ENCODE results near the gene SEL1L3.

The SEL1L3 gene

DNA sequence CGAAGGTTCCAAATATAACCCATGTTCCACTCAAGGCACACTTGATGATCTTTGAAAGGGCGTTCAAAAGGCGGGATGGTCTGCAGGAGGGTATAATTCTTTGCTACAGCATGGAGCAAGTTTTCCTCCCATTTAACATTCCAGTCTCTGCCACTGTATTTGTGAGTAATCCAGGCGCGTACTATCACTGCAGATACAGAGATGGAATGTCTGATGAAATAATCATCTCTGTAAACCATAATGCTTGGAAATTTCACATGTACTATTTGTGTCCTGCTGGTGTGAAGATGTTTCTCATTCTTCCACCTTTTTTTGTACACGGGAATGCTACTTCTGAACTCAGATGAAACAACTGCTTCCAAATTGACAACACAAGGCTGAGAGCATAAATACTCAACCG is 15.5 kb downstream of the SEL1L3 start:
- peak; percentile 63 for DNase-seq (ENCODE audit: low read depth)

GRCh38 chr4:25845841-25846653 is 16.7 kb downstream of the SEL1L3 start:
- DNase-seq (ENCODE audit: low read depth): no peak

- no peak for DNase-seq (ENCODE audit: low read depth)
These were observed 17.7 kb downstream of the SEL1L3 start for GRCh38 chr4:25844961-25845712.

DNA sequence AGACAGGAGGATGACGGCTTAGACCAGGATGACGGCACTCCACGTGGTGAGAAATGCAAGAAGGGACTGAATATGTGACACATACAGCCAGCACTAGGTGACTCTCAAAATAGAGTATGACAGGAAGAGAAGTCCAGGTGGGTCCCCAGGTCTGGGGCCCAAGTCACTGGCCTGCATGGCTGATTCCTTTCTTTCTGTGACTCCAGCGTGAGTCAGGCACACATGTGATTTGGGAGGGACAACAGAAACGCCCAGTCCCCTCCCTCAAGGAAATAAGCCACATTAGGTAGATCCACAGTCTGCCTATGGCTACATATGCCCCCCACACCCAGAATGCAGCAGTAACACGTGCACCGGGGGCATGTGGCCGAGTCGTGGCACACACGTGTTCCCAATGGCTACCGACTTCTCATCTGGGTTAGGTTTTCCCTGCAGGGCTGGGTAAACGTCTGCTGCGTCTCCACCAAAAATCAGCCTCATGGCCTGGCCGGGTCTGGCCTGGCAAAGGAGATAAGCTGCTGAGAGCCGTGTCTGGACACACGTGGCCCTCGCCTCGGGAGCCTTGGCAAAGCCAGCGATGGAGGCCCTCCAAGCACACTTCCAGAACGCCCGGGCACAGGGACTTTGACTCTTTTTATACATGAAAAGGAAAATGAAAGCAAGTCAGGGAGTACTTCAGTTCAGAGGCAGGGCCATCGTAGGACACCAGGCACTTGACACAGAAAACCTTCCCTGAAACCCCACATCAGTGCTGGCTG is 19.3 kb downstream of the SEL1L3 start:
- DNase-seq (ENCODE audit: low read depth): no peak

DNA sequence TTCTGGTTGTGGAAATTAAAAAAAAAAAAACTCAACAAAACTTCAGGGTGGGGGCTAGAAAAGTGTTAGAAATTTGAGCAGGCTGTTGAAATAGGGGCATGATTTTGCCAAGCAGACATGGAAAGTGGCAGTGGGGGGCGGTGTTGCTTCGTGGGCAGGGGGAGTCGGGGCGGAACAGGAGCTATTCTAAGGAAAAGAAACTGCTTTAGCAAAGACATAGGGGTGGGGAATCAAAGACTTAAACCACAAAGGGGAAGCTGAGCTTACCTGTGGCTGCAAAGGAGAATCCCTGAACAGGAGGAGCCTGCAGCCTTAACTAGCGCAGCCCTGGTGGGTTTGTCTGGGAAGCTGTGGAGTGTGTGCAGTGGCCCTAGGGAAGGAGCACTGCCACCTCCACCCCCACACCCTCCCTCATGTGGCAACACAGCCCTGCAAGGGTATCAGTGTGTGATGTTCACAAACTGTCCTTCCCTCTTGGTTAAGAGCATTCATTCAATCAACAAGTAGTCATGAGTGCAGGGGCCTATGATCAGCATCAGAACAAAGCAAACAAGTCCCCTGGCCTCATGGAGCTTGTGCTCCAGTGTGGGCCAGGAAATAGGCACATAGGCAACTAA is 20.5 kb downstream of the SEL1L3 start:
- DNase-seq (ENCODE audit: low read depth): no peak

- DNase-seq (ENCODE audit: low read depth): no peak
These were observed 23.1 kb downstream of the SEL1L3 start for GRCh38 chr4:25839687-25840086.

DNA sequence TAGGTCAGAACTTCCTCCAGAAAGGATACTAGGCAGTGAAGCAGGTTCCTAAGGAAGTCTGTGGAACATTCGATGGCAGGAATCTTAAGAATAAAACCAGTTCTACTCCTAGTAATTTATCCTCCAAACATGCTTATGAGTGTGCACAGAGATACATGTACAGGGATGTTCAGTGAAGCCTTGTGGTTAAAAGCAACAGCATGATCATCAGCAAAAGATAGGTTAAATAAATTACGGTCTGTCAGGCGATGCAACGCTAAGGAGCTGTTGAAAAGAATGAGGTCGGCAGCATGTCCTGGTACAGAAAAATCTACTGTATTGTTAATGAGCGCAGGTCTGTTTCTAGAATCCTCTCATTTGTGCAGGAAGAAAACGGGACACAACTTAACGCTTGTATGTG is 23.6 kb downstream of the SEL1L3 start:
- DNase-seq (ENCODE audit: low read depth): no peak

- no peak for DNase-seq (ENCODE audit: low read depth)
These were observed 24.3 kb downstream of the SEL1L3 start for GRCh38 chr4:25838526-25838925.

GRCh38 chr4:25837107-25837506 is 25.7 kb downstream of the SEL1L3 start:
- no peak for DNase-seq (ENCODE audit: low read depth)

DNA sequence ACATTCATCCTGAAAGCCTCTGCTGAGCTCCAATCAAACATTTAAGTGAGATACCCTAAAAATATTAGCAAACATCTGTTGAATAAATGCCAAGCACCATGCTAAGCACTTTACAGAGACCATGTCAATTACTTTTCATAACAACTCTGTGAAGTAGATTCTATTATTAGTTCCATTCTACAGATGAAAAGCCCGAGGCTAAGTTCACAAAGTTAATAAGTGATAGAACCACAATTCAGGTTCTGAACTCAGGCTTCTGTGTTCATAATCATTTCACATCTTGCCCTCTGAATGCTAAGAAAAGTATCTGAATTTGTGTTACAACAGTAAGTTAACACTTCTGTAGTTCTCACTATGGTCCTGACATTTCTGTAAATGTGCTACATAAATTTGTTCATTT is 27.4 kb downstream of the SEL1L3 start:
- no peak for DNase-seq (ENCODE audit: low read depth)

DNA sequence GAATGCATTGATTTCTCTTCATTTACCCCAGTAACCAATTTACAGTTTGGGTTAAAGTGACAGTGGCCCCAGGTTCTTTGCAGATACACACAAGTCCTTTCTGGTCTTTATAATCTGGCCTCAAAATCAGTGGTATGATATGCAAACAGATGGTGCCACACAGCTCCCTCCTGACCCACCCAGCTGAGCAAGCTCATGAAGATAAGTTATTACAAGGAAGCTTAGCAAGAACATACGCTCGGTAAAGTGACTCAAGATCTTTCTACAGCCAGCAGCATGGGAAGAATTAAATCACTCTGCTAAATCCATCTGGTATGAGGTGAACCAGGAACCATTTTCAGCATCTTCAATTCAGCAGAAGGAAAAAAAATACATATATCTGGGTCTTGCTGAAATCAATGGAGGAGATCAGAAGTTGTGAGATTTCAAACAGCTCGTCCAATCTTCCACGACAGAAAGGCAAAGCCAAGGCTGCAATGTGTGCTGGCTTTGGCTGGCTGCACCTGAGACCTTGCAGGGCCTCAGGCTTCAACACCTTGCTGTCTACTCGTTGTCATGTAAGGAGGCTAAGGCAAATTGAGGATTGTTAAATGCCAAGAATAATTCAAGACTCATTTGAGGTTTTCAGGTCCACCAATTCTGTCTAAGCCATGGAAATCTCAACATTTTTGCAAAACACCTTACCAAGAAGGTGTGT is 28.2 kb downstream of the SEL1L3 start:
- no peak for DNase-seq (ENCODE audit: low read depth)

DNA sequence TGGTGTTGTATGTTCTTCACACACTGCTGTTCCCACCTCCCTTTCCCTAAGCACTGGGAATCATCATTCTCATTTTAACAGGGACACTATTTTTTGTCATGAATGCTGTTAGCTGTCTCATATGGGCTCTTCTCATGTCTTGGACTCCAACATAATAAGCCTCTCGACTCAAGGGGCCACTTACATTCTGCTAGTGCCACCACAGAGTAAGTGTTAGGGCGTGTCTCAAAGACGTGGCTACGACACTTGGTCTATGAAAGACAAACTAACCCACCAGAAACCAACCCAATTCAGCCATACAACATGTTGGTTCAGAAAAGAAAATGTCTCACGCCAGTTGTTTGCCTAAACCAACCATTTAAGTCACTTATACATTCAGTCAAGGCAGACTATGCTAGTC is 32.2 kb downstream of the SEL1L3 start:
- DNase-seq (ENCODE audit: low read depth): no peak

- no peak for DNase-seq (ENCODE audit: low read depth)
These were observed 34.9 kb downstream of the SEL1L3 start for GRCh38 chr4:25827897-25828296.

GRCh38 chr4:25827373-25827772 is 35.4 kb downstream of the SEL1L3 start:
- DNase-seq (ENCODE audit: low read depth): no peak

- no peak for DNase-seq (ENCODE audit: low read depth)
These were observed 36.6 kb downstream of the SEL1L3 start for GRCh38 chr4:25826074-25826752.

DNA sequence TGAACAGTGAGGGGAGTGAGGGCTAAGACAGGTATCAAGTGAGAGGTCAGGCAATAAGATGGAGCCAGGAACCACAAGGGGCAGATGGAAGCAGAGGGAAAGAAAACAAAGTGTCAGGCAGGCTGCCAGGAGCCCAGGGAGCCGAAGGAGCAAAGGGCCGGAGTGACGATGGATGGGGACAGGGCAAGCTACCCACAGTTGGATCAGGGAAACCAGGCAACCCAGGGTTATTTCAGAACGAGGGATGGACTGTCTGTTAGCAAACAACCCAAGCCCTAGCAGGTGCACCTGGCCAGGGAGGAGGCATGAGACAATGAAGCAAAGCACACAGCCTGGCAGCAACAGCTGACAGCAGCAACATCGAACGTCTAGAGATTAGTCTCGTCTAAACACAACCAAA is 39.2 kb downstream of the SEL1L3 start:
- DNase-seq (ENCODE audit: low read depth): no peak

DNA sequence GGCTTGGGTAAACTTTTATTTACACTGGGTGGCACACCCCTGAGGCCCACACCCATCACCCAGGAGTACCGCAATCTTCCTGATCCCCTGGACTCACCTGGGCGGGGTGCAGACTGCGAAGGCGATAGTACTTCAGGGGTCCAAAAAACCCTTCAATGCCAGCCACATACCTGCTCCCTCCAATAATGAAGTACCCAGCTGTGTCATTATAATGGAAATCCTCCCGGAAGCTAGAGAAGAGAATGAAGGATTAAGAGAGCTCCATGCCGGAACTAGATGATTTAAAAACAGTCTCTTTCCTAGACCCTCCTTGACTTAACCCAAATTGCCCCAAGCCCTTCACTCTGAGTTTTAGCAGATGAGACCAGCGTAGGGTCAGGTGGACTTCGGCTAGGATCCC is 40.9 kb downstream of the SEL1L3 start:
- DNase-seq (ENCODE audit: low read depth): no peak

GRCh38 chr4:25821267-25821666 is 41.5 kb downstream of the SEL1L3 start:
- DNase-seq (ENCODE audit: low read depth): no peak

GRCh38 chr4:25818876-25819275 is 43.9 kb downstream of the SEL1L3 start:
- DNase-seq (ENCODE audit: low read depth): no peak

DNA sequence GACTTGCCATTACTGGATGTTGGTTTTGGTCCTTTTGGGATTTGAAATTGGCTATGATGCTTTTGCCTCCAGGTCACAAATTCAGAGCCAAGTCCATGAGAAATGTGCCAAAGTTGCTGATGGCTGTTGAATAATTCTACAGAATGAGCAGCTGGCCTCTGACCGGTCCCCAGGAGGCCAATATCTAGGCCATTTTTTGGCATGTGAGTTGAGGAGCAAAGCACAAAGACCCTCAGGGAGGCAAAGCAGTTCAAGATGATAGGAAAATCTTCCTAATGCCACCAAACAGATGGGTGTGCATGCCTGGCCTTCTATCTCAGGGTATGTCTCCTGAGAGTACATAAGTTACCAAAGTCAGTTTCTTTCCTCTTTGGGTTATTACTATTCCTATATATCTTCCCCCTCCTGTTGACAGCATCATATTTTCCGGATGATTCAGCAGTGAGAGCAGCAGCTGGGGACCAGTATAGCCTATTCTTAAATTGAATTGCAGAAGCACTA is 44.4 kb downstream of the SEL1L3 start:
- peak; percentile 38 for DNase-seq (ENCODE audit: low read depth)
